Liver (tissue), 9 donors: Measurements from ENCODE around the gene OR2AE1. TPM values are rescaled to one million over a fixed set of nuclear protein-coding genes. Genes with fewer than 3 reads are reported as not detected.
A peak's percentile ranks its signal among the peaks of the same experiment; 100 is the strongest.

Source experiments
- DNase-seq: peaks from one replicate; pipeline ENCODE4 v3.0.0-alpha.2; 2017; ENCODE audit warnings: low spot score
- H3K27ac ChIP-seq, 2 donors: one replicate each; pipeline ENCODE4 v1.7.0; 2013; ENCODE audit warnings: inconsistent platforms in 2 of 2, low read length in 2 of 2, control low read depth in 1 of 2, low read depth in 1 of 2, mild to moderate bottlenecking in 1 of 2
- H3K27me3 ChIP-seq, 4 donors: one replicate each; pipeline versions ENCODE4 v1.6.1 to v1.7.0; 2013; ENCODE audit warnings: low read length in 3 of 4, inconsistent platforms in 1 of 4, mild to moderate bottlenecking in 1 of 4, moderate library complexity in 1 of 4; ENCODE audit not compliant: control insufficient read depth in 4 of 4, insufficient read depth in 4 of 4
- H3K36me3 ChIP-seq, 4 donors: one replicate each; pipeline versions ENCODE4 v1.6.1 to v1.7.0; 2013; ENCODE audit warnings: low read length in 3 of 4, mild to moderate bottlenecking in 3 of 4, low read depth in 1 of 4, moderate library complexity in 1 of 4; ENCODE audit not compliant: control insufficient read depth in 4 of 4, insufficient read depth in 3 of 4
- H3K4me1 ChIP-seq, 4 donors: one replicate each; pipeline versions ENCODE4 v1.6.1 to v1.7.0; 2013; ENCODE audit warnings: low read length in 3 of 4, mild to moderate bottlenecking in 3 of 4, moderate library complexity in 1 of 4; ENCODE audit not compliant: control insufficient read depth in 4 of 4, insufficient read depth in 4 of 4
- H3K4me3 ChIP-seq, 3 donors: one replicate each; pipeline versions ENCODE4 v1.6.1 to v1.7.0; 2013; ENCODE audit warnings: low read length in 3 of 3, control low read depth in 1 of 3, low read depth in 1 of 3, mild to moderate bottlenecking in 1 of 3
- H3K9ac ChIP-seq, 2 donors: one replicate each; pipeline ENCODE4 v1.7.0; 2013; ENCODE audit warnings: low read length in 2 of 2, mild to moderate bottlenecking in 2 of 2, moderate library complexity in 2 of 2, control low read depth in 1 of 2, low read depth in 1 of 2
- H3K9me3 ChIP-seq, 4 donors: one replicate each; pipeline versions ENCODE4 v1.6.1 to v1.7.0; 2013; ENCODE audit warnings: low read length in 3 of 4; ENCODE audit not compliant: control insufficient read depth in 4 of 4
- EGR1 ChIP-seq, 2 donors: IDR thresholded peaks; 2 replicates each; pipeline ENCODE4 v1.6.1; 2016 to 2018; ENCODE audit warnings: antibody characterized with exemption in 2 of 2, low read depth in 2 of 2
- FOXA1 ChIP-seq: IDR thresholded peaks from 2 replicates; pipeline ENCODE4 v1.6.1; 2016; ENCODE audit warnings: antibody characterized with exemption
- FOXA2 ChIP-seq: IDR thresholded peaks from 2 replicates; pipeline ENCODE4 v1.6.1; 2016; ENCODE audit warnings: antibody characterized with exemption
- GABPA ChIP-seq, 2 donors: IDR thresholded peaks in 1 of 2; conservative IDR thresholded peaks in 1 of 2; 2 replicates each; pipeline ENCODE4 v1.6.1; 2016; ENCODE audit warnings: antibody characterized with exemption in 2 of 2, mild to moderate bottlenecking in 1 of 2, moderate library complexity in 1 of 2
- HNF4A ChIP-seq, 2 donors: conservative IDR thresholded peaks; 2 replicates each; pipeline ENCODE4 v1.6.1; 2016; ENCODE audit warnings: antibody characterized with exemption in 2 of 2, mild to moderate bottlenecking in 2 of 2
- HNF4G ChIP-seq: IDR thresholded peaks from 2 replicates; pipeline ENCODE4 v1.6.1; 2016; ENCODE audit warnings: antibody characterized with exemption
- JUND ChIP-seq, 2 donors: IDR thresholded peaks; 2 replicates each; pipeline ENCODE4 v1.6.1; 2016; ENCODE audit warnings: antibody characterized with exemption in 2 of 2
- NR2F2 ChIP-seq: IDR thresholded peaks from 2 replicates; pipeline ENCODE4 v1.6.1; 2016; ENCODE audit warnings: antibody characterized with exemption
- RAD21 ChIP-seq, 2 donors: IDR thresholded peaks; 2 replicates each; pipeline ENCODE4 v1.6.1; 2016; ENCODE audit warnings: antibody characterized with exemption in 2 of 2, mild to moderate bottlenecking in 2 of 2
- RXRA ChIP-seq, 2 donors: IDR thresholded peaks; 2 replicates each; pipeline ENCODE4 v1.6.1; 2017 to 2018; ENCODE audit warnings: antibody characterized with exemption in 2 of 2, mild to moderate bottlenecking in 1 of 2
- SP1 ChIP-seq: IDR thresholded peaks from 2 replicates; pipeline ENCODE4 v1.6.1; 2018; ENCODE audit warnings: antibody characterized with exemption, mild to moderate bottlenecking
- TAF1 ChIP-seq: conservative IDR thresholded peaks from 2 replicates; pipeline ENCODE4 v1.6.1; 2016; ENCODE audit warnings: antibody characterized with exemption, mild to moderate bottlenecking
- YY1 ChIP-seq: IDR thresholded peaks from 2 replicates; pipeline ENCODE4 v1.6.1; 2016; ENCODE audit warnings: antibody characterized with exemption, mild to moderate bottlenecking
- WGBS: extraction: QIAGEN DNeasy Blood & Tissue Kit; methylation state at CpG from one replicate; pipeline ENCODE4 v1.1.7; 2013; 5-methylcytosine and 5-hydroxymethylcytosine counted together
- polyA plus RNA-seq, 2 donors: library from polyadenylated mRNA; stranded (reverse) in 1 of 2; unstranded in 1 of 2; fragments of 200-250 nt in 1 of 2; fragments of >200 nt in 1 of 2; fragmentation: Nextera tagmentation in 1 of 2; extraction: Ambion mirVana in 1 of 2; gene quantifications; one replicate each; pipeline versions ENCODE4 v1.2.1 to v1.2.3, GENCODE V29; 2013 to 2015
- total RNA-seq, 2 donors: library from RNA; depleted of rRNA; stranded (reverse); fragments of >200 nt; gene quantifications; one replicate each; pipeline ENCODE4 v1.2.3, GENCODE V29; 2014
- TF ChIP-seq, protein P1 (sequence below): IDR thresholded peaks from 2 replicates; pipeline ENCODE4 v1.6.1; 2016; ENCODE audit warnings: antibody characterized with exemption, mild to moderate bottlenecking
- TF ChIP-seq, protein P2 (sequence below): IDR thresholded peaks from 2 replicates; pipeline ENCODE4 v1.6.1; 2016; ENCODE audit warnings: antibody characterized with exemption
- TF ChIP-seq, protein P3 (sequence below): IDR thresholded peaks from 2 replicates; pipeline ENCODE4 v1.6.1; 2016; ENCODE audit warnings: antibody characterized with exemption
- TF ChIP-seq, protein P4 (sequence below): IDR thresholded peaks from 2 replicates; pipeline ENCODE4 v1.6.1; 2016; ENCODE audit warnings: antibody characterized with exemption
- TF ChIP-seq, protein P5 (sequence below): fragments of 150-350 bp; IDR thresholded peaks from 2 replicates; pipeline ENCODE4 v1.5.1; 2017; ENCODE audit warnings: improper control_type of control experiment, low read depth, low read length; ENCODE audit not compliant: missing input control
- donor health status: healthy.
- donor health status: healthy.
- donor health status: healthy.
- donor health status: healthy.
- donor health status: healthy.

OR2AE1 gene
- total and polyA plus RNA-seq, 4 donors = 0.25 TPM; not detected in 3

DNA sequence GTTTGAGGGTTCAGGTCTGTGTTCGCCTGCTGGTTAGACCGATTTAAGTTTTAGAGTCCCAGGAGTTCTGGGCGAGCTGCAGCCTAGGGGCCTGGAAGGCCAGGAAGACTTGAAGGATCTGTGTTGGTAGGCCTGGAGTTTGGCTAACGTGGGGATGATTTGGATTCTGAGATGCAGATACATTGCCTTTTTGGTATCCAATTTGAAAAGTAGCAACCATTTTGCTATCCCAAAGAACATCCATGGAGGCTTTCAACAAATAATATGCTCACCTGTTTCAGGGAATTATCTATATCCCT, 42.9 kb upstream of the OR2AE1 start (continued):
- TF ChIP-seq, protein P1, sequence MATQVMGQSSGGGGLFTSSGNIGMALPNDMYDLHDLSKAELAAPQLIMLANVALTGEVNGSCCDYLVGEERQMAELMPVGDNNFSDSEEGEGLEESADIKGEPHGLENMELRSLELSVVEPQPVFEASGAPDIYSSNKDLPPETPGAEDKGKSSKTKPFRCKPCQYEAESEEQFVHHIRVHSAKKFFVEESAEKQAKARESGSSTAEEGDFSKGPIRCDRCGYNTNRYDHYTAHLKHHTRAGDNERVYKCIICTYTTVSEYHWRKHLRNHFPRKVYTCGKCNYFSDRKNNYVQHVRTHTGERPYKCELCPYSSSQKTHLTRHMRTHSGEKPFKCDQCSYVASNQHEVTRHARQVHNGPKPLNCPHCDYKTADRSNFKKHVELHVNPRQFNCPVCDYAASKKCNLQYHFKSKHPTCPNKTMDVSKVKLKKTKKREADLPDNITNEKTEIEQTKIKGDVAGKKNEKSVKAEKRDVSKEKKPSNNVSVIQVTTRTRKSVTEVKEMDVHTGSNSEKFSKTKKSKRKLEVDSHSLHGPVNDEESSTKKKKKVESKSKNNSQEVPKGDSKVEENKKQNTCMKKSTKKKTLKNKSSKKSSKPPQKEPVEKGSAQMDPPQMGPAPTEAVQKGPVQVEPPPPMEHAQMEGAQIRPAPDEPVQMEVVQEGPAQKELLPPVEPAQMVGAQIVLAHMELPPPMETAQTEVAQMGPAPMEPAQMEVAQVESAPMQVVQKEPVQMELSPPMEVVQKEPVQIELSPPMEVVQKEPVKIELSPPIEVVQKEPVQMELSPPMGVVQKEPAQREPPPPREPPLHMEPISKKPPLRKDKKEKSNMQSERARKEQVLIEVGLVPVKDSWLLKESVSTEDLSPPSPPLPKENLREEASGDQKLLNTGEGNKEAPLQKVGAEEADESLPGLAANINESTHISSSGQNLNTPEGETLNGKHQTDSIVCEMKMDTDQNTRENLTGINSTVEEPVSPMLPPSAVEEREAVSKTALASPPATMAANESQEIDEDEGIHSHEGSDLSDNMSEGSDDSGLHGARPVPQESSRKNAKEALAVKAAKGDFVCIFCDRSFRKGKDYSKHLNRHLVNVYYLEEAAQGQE = no peak
- TF ChIP-seq YY1 (peak; percentile 8), RAD21 (IDR thresholded peaks at IDR 0.05) (no peak), JUND (IDR thresholded peaks at IDR 0.05) (no peak), RXRA (IDR thresholded peaks at IDR 0.05) (no peak), SP1 (no peak), HNF4G (no peak)
- TF ChIP-seq, protein P2, sequence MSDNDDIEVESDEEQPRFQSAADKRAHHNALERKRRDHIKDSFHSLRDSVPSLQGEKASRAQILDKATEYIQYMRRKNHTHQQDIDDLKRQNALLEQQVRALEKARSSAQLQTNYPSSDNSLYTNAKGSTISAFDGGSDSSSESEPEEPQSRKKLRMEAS = no peak

DNA sequence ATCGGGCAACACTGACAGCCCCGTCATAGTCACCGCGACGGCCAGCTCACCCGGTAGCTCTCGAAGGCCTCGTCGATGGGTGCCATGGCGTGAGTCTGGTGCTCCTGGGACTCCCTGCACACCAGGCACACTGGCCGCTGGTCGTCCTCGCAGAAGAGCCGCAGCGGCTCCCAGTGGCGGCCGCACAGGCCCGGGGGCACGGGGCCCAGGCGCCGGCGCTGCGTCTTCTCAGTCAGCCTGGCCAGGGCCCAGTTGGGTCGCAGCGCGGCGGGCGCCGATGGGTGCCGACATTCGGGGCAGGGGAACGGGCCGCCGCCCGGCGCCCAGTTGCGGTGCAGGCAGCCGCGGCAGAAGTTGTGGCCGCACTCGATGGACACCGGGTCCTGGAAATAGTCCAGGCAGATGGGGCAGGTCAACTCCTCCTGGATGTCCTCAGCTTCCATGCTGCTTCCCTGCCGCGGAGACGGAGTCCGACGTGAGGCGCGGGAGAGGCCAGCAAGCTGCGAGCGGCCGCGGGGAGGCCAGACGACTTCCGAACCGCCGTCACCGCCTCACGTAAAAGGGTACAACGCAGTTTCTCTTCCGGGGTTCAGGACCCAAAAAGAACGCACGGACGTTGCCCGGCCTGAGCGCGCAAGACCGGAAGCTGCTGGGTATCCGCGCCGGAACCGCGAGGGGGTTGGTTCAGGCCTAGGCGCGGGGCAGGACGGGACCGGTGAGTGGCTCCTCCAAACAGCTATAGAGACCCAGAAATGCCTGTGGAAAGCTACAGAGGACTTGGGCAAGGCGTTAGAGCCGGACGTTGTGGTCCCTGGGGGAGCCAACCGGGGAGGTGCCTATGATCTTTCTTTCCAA, 42.4 kb upstream of the OR2AE1 start, which contains the start of gene TRIM4:
Gene TRIM4, minus strand, starts transcription at position 572 of the 855 bp plus-strand sequence. Its CDS starts 129 bp downstream, at position 443.
- H3K9ac ChIP-seq = peak within 1 kb of the TSS; percentile 76 to 89
- H3K27me3 ChIP-seq = no peaks in the 10 kb centered on the region
- under 1% methylated on average over 81 of the region's 81 CpGs for WGBS
- H3K36me3 ChIP-seq = peaks cover 0 to 12% (median 5%) of the 10 kb centered on the region in 4 donors
- no peak for TF ChIP-seq JUND (IDR thresholded peaks at IDR 0.05)
- peak; percentile 34 to 42 for TF ChIP-seq HNF4A (conservative IDR thresholded peaks at IDR 0.05)
- TF ChIP-seq, protein P2 = peak; percentile 81
- TF ChIP-seq EGR1 (IDR thresholded peaks at IDR 0.05; ENCODE audit: low read depth in 2 of 2) = peak in 1 of 2 donors; percentile 22
- TF ChIP-seq FOXA1 = no peak
- TF ChIP-seq, protein P3, sequence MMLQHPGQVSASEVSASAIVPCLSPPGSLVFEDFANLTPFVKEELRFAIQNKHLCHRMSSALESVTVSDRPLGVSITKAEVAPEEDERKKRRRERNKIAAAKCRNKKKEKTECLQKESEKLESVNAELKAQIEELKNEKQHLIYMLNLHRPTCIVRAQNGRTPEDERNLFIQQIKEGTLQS = no peak
- TF ChIP-seq, protein P4, sequence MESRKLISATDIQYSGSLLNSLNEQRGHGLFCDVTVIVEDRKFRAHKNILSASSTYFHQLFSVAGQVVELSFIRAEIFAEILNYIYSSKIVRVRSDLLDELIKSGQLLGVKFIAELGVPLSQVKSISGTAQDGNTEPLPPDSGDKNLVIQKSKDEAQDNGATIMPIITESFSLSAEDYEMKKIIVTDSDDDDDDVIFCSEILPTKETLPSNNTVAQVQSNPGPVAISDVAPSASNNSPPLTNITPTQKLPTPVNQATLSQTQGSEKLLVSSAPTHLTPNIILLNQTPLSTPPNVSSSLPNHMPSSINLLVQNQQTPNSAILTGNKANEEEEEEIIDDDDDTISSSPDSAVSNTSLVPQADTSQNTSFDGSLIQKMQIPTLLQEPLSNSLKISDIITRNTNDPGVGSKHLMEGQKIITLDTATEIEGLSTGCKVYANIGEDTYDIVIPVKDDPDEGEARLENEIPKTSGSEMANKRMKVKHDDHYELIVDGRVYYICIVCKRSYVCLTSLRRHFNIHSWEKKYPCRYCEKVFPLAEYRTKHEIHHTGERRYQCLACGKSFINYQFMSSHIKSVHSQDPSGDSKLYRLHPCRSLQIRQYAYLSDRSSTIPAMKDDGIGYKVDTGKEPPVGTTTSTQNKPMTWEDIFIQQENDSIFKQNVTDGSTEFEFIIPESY = peak; percentile 66
- peak; percentile 82 for TF ChIP-seq YY1
- TF ChIP-seq NR2F2 = no peak
- TF ChIP-seq FOXA2 = no peak
- peak; percentile 84 to 97 for TF ChIP-seq GABPA (IDR thresholded peaks at IDR 0.05 in 1 of 2, conservative IDR thresholded peaks at IDR 0.05 in 1 of 2)
- peak; percentile 77 for TF ChIP-seq SP1
- peak; percentile 94 to 97 for TF ChIP-seq RXRA (IDR thresholded peaks at IDR 0.05)
- TF ChIP-seq TAF1 = peak; percentile 69
- no peak for TF ChIP-seq HNF4G
- TF ChIP-seq RAD21 (IDR thresholded peaks at IDR 0.05) = peak in 1 of 2 donors; percentile 37
- TF ChIP-seq, protein P1 = peak; percentile 82
- TF ChIP-seq, protein P5, sequence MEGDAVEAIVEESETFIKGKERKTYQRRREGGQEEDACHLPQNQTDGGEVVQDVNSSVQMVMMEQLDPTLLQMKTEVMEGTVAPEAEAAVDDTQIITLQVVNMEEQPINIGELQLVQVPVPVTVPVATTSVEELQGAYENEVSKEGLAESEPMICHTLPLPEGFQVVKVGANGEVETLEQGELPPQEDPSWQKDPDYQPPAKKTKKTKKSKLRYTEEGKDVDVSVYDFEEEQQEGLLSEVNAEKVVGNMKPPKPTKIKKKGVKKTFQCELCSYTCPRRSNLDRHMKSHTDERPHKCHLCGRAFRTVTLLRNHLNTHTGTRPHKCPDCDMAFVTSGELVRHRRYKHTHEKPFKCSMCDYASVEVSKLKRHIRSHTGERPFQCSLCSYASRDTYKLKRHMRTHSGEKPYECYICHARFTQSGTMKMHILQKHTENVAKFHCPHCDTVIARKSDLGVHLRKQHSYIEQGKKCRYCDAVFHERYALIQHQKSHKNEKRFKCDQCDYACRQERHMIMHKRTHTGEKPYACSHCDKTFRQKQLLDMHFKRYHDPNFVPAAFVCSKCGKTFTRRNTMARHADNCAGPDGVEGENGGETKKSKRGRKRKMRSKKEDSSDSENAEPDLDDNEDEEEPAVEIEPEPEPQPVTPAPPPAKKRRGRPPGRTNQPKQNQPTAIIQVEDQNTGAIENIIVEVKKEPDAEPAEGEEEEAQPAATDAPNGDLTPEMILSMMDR = peak; percentile 2
- peak; percentile 83 for DNase-seq
- H3K4me1 ChIP-seq = peaks cover 4 to 37% (median 34%) of the 10 kb centered on the region in 4 donors
- H3K9me3 ChIP-seq = no peaks in the 10 kb centered on the region
- peak within 1 kb of the TSS; percentile 86 for H3K27ac ChIP-seq
- peak within 1 kb of the TSS; percentile 81 to 87 (median 86) for H3K4me3 ChIP-seq
